Muscle of arm (tissue), 12 donors: ENCODE results near the gene NR2E3. TPM values are rescaled to one million over a fixed set of nuclear protein-coding genes. Genes with fewer than 3 reads are reported as not detected.

Source experiments
- DNase-seq: peaks from one replicate; pipeline ENCODE4 v3.0.0-alpha.2; 2013
- polyA plus RNA-seq, 12 donors: library from polyadenylated mRNA; unstranded; fragments of 120-200 nt; gene quantifications; one replicate each; pipeline ENCODE4 v1.2.1, GENCODE V29; 2013; ENCODE audit not compliant: insufficient read length in 12 of 12

The NR2E3 gene
- polyA plus RNA-seq, 12 donors, result 1.9 to 11.3 (median 5.2) TPM; not detected in 1

GRCh38 chr15:71790081-71790480 lies 20.3 kb upstream of the NR2E3 start:
- no peak for DNase-seq

DNA sequence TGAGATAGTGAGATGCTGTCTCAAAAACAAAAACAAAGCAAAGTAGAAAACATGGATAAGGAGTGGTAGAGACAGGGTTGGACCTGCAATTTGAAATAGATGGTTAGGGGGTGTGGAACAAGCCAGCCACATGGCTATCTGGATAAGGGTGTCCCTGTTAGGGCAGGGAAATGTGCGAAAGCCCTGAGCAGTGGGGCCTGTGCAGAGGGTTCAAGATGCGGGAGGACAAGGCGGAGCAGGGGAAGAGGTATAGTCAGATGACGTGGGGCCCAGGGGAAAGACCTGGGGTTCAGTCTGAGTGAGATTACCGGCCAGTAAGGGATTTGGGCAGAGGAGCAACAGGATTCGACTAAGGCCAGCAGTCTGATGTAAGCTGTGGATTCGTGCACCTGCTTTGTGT lies 18.4 kb upstream of the NR2E3 start:
- no peak for DNase-seq

- no peak for DNase-seq
Measured at GRCh38 chr15:71792521-71792920, 17.8 kb upstream of the NR2E3 start.

DNA sequence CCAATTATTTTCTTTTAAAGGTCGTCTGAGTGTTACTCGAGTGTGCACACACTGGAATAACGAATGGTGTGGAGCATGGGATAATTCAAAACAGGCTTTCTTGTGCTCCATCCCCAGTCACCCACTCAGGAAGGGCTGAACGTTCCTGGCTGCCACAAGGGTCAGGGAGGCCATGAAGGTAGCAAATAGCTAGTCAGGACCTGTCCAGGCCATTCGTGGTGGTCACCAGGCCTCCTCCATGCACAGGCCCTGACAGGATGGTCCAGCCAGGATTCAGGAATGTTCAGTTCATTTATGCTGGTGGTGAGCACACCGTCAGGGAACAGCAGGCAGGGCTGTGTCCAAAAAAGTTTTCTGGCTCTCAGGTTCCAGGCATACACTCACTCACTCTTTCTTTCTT lies 11.7 kb upstream of the NR2E3 start:
- DNase-seq, result no peak

DNA sequence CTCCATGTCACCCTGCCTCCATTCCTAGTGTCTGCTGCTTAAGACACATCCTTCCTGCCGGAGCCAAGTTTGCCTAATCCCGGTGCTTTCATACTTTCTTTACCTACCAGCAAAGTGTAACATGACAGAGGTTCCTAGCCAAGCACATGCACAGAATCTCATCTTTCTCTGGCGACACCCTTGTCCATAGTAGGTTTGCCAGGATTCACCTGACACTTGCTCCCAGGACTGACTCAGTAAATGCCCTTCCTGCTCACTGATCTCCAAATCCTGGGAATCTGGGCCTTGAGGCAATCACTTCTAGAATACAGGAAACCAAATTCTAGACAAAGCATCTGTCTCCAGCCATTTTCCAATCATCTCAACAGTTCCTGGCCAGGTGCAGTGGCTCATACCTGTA lies 10.2 kb upstream of the NR2E3 start:
- no peak for DNase-seq

GRCh38 chr15:71800835-71801745 lies 9.3 kb upstream of the NR2E3 start:
- peak; percentile 84 for DNase-seq

GRCh38 chr15:71801935-71802655 lies 8.3 kb upstream of the NR2E3 start:
- DNase-seq, result no peak

DNA sequence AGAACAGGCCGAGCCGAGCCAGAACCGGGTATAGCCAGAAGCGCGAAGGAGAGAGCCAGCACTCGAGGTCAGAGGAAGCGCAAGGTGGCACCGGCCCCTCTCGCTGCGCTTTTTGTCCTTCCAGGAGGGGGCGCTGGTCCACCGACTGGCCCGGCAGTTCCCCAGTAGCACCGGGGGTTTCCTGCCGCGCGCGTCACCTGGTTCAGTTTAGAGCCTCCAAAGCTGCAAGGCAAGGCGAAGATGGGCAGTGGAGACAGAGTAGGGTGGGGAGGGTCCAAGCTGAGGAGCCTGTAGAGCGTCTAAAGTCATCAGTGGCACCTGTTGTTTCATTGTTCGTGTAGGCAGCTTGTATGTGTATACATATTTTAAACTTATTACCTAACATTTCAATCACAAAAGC lies 7.6 kb upstream of the NR2E3 start:
- no peak for DNase-seq

DNA sequence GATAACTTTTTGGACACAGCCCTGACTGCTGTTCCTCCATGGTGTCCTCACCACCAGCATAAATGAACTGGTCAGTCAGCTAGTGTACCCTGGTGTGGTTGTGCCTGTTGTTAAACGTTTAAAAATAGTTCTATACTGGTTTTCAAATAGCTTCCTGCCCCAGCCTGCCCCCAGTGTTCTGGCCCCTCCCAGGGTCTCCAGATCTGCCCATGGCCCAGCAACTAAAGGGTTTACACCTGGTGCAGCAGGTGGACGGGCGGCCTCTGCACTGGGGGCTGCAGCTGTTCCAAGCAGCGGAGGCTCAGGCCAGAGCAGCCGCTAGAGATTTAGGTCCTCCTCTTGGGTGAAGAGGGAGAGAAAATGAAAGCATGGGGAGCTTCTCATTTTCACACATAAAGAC lies 6.1 kb upstream of the NR2E3 start:
- DNase-seq, result no peak

DNA sequence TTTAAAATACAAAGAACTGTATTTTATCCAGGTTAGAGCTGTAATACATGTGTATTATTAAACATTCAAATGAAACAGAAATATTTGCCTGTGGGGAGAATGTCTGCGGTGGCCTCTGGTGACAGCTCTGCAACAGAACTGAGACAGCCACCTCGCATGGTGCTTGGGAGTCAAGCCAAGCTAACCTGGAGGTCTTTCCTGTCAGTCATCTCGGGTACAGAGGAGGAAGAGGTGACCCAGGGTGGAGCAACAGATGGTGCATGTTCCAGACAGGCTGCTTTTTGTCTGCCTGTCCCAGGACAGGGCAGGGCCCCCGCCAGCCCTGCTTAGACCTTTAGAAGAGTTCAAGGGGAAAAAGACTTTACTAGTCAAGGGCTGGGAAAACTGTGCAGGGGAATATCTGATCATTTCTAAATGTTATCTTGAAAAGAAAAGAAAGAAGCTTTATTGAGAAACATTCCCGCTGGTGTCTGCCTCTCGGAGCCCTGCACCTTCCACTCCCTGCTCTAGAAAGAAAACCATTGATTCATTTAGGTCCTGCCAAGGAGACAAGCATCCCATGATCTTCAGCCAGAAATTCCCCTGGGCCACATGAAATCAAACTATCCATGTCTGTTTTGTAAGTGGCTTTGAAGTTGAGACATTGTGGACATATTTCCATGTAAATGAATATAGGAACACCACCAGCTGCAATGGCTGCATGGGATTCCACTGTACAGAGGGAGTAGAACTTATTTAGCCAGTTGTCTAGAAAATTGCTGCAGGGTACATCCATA lies 5.5 kb upstream of the NR2E3 start:
- DNase-seq, result no peak

DNA sequence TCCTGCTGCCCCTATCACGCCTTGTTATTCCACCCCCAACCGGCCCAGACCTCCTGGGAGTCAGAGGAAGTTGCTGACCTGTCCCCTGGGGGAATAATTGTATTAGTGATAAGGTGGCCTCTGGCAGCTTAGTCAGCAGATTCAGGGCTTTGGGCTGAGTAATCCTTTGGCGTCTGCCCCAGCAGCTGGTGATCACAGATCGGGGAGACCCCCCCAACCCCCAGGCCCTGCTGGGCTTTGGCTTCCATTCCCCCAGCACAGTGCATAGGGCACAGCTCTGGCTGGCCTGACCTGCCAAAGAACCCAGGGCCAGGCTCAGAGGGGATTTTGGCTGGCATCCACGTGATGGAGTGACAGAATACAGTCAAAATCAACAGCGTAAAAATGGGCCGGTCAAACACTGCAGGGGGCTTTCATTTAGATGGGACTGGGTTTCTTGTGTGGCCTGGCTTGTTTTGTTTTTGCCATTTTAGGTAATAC lies 3.9 kb upstream of the NR2E3 start:
- DNase-seq, result no peak

GRCh38 chr15:71807125-71807629 lies 3.2 kb upstream of the NR2E3 start:
- DNase-seq, result no peak

DNA sequence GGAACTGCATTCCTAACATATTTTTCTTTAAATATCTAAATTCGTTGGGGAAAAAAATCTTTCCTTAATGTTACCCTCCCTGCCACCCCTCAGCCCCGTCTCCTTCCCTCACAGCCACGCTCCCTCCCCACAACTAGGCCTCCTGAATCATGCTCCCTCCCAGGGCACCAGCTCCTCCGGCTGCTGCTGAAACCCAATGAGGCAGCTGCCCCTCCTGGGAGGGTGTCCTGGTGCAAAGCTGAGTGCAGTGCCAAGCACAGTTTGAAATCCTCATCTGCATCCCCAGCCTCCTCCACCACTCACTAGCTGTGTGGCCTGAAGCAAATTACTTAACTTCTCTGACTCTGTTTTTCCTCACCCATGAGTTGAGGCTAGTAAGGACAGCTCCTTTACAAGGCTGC lies 2.7 kb upstream of the NR2E3 start:
- no peak for DNase-seq

DNA sequence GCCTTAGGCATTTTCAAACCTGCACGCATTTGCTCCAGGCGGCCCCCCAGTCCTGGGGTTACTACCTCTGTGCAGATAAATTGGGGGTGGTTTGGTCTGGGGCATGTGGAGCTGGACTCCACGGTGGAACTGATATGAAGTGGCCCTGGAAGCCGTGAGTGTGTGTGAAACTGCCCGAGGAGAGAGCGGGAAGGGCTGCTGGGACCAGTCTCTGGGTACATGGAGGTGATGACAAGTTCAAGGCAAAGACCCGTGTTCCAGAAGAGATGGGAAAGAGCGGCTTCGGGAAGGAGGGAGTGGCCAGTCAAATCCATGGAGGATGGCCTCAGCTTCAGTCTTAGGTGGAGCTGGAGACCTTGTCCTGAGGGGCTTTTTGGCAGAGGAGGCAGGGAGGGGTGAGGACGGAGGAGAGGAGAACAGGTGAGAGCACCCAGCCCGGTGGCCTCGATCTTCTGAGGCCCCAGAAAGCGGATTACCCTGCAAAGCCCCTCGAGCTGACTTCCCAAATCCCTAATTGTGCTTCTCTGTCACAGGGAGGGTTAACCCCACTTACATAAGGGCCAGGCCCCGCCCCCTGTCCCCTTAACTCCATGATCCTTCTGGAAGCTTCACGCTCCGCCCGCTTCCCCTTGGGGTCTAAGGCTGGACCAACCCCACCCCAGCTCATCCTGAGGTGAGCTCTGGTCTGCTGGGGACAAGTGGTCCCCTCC lies 1.9 kb upstream of the NR2E3 start:
- no peak for DNase-seq

DNA sequence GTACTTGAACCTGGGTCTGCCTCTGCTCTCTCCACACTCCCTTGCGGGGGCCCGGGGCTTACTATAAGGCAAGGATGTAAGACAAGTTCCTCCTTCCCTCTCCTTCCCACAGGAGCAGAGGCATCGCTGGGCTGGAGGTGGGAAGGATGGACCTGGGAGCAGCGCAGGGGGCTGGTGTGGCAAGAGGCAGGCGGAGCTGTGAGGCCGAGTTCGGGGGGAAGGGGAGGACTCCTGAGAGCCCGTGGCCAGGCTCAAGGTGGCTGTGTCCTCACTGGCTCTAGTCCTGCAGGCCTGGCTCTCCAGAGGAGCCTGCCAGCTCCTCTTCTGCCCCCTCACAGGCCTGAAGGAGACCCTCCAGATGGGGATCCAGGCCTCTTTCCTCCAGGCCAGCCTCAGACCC lies 1.0 kb upstream of the NR2E3 start:
- no peak for DNase-seq

GRCh38 chr15:71811036-71811736 lies 832 bp downstream of the NR2E3 start:
- no peak for DNase-seq

DNA sequence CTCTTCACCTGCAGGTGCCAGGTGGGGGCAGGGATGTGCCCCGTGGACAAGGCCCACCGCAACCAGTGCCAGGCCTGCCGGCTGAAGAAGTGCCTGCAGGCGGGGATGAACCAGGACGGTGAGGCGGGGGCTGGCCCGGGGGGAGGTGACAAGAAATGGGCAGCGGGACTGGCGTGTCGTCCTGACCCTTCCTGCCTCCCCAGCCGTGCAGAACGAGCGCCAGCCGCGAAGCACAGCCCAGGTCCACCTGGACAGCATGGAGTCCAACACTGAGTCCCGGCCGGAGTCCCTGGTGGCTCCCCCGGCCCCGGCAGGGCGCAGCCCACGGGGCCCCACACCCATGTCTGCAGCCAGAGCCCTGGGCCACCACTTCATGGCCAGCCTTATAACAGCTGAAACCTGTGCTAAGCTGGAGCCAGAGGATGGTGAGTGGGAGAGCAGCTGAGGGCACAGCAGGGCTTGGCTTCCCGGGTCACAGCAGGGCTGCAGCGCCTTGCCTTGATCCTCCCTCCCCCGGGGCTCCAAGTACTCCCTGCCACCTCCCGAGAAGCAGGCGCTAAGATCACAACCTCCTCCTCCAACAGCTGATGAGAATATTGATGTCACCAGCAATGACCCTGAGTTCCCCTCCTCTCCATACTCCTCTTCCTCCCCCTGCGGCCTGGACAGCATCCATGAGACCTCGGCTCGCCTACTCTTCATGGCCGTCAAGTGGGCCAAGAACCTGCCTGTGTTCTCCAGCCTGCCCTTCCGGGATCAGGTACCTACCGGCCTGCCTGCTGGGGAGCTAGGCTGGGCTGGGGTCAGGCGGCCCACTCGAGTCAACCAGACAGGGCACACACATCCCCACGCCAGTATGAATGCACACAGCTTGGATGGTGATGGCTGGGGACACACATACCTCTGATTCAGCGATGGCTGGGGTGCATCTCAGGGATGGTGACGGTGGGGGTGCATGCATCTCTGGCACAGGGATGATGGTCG lies 1.7 kb downstream of the NR2E3 start:
- no peak for DNase-seq

- DNase-seq, result no peak
Measured at GRCh38 chr15:71812966-71813722, 2.8 kb downstream of the NR2E3 start.
